IPS-NIHi7 (cell line): ENCODE data around the gene SLC22A25.
"Not testable (repeated sequence)": the region's sequence is repeated elsewhere in the genome, so short reads cannot be mapped to it uniquely, and the experiment has no call there.

Experiments
- DNase-seq: peaks from one replicate; pipeline ENCODE4 v3.0.0; 2012; ENCODE audit warnings: mixed read lengths; ENCODE audit errors: extremely low spot score

The SLC22A25 gene

DNA sequence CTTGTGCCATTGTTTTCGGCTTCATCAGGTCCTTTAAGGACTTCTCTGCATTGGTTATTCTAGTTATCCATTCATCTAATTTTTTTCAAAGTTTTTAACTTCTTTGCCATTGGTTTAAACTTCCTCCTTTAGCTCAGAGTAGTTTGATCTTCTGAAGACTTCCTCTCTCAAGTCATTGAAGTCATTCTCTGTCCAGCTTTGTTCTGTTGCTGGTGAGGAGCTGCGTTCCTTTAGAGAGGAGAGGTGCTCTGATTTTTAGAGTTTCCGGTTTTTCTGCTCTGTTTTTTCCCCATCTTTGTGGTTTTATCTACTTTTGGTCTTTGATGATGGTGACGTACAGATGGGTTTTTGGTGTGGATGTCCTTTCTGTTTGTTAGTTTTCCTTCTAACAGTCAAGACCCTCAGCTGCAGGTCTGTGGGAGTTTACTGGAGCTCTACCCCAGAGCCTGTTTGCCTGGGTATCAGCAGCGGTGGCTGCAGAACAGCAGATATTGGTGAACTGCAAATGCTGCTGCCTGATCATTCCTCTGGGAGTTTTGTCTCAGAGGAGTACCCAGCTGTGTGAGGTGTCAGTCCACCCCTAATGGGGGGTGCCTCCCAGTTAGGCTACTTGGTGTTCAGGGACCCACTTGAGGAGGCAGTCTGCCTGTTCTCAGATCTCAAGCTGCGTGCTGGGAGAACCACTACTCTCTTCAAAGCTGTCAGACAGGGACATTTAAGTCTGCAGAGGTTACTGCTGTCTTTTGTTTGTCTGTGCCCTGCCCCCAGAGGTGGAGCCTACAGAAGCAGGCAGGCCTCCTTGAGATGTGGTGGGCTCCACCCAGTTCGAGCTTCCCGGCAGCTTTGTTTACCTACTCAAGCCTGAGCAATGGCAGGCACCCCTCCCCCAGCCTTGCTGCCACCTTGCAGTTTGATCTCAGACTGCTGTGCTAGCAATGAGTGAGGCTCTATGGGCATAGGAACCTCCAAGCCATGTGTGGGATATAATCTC lies 7.6 kb downstream of the SLC22A25 start:
- not testable (repeated sequence) for DNase-seq

DNA sequence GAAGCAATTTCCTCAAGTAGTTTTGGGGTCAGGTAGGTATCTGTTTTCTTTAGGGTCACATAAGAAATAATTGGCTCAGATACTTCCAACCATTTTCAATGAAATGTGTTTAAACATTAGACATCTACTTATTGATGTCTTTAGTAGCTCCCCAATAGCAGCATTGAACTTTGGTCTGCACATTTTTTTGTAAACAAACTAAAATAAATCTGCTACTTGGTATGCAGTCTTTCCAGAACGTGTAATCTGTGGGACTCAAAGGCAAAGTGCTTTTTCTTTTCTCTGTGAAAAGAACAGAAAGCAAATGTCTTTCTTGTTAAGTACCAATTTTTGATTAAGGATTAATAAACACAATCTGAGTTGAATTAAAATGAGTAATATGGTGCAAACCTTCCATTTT lies 13.6 kb downstream of the SLC22A25 start:
- DNase-seq, result no peak

DNA sequence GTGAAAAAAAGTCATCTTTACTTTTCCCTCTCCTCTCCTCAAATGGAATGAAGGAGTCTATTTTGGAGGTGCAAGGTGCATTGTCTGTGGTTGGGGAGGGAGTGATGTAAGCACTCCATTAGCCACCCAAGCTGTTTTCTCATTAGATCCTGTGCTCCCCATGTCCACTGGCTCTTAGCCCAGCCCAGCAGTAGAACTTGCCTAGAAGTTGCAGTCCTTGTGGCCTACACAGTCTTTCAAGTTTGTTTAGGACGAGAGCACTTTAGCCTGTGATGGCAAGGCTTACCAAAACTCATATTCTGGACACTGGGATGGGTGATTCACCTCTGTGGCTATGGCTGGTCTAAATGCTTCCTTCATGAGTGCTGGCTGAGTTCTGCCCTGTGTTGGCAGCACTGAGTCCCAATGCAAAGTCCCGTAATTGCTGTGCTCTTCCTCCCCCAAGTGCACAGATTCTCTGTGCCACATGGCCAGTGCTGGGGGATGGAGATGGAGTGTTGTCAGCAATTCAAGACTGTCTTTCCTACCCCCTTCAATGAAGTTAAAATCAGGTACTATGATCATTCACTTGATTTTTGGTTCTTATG lies 15.8 kb downstream of the SLC22A25 start:
- peak; percentile 6 for DNase-seq

DNA sequence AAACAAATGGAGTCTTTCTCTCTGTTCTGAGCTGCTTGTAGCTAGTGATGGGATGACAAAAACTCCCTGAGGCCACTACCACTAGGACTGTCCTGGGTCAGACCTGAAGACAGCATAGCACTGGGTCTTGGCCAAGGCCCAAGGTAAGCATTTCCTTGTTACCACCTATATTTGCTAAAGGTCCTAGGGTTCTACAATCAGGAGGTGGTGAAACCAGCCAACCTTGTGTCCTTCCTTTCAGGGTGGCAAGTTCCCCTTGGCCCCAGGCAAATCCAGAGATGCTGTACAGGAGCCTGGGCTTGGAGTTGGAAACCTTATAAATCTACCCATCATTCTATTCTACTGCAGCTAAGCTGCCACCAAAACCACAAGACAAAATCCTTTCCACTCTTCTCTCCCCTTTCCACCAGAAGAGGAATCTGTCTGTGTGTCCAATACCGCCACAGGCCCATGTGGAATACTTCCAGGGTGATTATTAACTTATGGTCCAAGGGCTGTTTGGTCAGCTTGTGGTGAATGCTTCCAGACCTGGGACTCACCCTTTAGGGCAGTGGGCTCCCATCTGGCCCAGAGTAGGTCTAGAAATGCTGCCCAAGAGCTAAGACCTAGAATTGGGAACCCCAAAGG lies 16.8 kb downstream of the SLC22A25 start:
- DNase-seq, result no peak

DNA sequence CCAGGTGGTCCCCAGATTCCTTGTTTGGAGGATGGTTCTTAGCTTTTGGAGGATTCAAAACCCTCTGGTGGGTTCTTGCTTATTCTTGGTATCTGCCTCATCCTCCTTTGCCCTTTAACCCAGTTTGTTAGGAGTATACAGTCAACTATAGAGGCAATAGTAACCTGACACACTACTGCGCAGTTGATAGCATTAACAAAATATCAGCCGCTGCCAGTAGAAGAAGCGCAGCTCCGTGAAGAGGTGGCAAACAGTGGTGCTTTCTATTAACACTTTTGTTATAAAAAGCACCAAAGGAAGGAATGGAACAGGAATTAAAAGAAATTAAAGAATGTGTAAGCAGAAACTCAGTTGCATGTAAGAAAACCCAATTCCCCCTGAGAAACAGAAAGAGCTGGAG lies 29.3 kb downstream of the SLC22A25 start:
- no peak for DNase-seq

DNA sequence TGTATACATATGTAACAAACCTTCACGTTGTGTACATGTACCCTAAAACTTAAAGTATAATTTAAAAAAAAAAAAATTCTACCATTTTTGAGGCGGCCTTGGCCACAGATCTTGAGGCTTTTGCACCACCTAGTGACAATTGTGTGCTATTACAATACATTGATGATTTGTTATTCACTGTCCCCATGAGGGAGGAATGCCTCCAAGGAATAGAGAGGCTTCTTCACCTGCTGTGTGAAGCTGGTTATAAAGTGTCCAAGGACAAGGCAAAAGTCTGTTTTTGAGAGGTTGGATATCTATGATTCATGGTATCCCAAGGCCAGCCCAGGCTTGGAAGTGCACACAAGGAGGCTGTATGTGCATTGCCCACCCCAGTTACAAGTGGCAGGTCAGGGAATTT lies 30.7 kb downstream of the SLC22A25 start:
- DNase-seq, result peak; percentile 61

DNA sequence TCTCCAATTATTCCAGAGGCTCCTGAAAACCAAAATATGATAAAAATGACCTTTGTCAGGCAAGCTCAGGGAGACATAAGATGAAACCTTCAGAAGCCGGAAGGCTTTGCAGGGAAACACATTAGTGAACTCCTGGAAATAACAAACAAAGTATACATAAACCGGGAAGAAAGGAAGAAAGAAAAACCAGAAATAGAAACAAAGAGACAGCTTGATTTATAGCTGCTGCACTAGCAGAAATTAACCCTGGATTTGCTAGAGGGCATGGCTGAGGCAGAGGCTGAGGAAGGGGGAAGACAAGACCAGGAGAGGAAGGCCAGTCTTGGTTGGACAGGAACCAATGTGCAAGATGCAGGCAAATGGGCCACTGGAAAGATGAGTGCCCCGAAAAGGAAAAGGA lies 33.3 kb downstream of the SLC22A25 start:
- DNase-seq, result no peak
